Ovary (tissue), 3 donors: Measurements from ENCODE around the gene SEMA4D.

Experiments used
- CTCF ChIP-seq, 3 donors: fragments of 450-650 bp in 2 of 3; fragments of 200-600 bp in 1 of 3; IDR thresholded peaks; one replicate each; pipeline versions ENCODE4 v1.5.1 to v1.8.0; 2016 to 2022; ENCODE audit warnings: antibody characterized with exemption in 3 of 3, mild to moderate bottlenecking in 1 of 3
- EP300 ChIP-seq: sonication (generic); formaldehyde crosslinking; IDR thresholded peaks from one replicate; pipeline ENCODE4 v1.6.1; 2017; ENCODE audit warnings: antibody characterized with exemption
- POLR2A ChIP-seq: fragments of 450-650 bp; IDR thresholded peaks from one replicate; pipeline ENCODE4 v1.6.1; 2017; ENCODE audit warnings: antibody characterized with exemption, mild to moderate bottlenecking, moderate library complexity
- donor health status: DM: no; HTN: no; CAD: no.

- TF ChIP-seq CTCF (IDR thresholded peaks at IDR 0.05): no peak
- TF ChIP-seq POLR2A: no peak
- TF ChIP-seq EP300: no peak
These were observed 145.5 kb downstream of the SEMA4D start for GRCh38 chr9:89352451-89352850.
